HCT116 (cell line): Measurements from ENCODE around the gene ZBTB7C. TPM values are rescaled to one million over a fixed set of nuclear protein-coding genes. Genes with fewer than 3 reads are reported as not detected.

Source experiments
- ATAC-seq: fragments of 200-7000 bp; cut with Tn5 transposase; 2 replicates; pipeline ENCODE4 v1.9.1; 2020; ENCODE audit warnings: mild to moderate bottlenecking, moderate library complexity
- BruUV-seq: library from RNA; stranded (reverse); fragments of 400-500 nt; replicated peaks from 2 replicates; lab custom pipeline; 2021; lab: Mats Ljungman, UMichigan
- CTCF ChIA-PET: fragments of 300-600 bp; sonication (Branson Sonifier 250); formaldehyde crosslinking; loops from one replicate; lab custom pipeline; 2021; ENCODE audit warnings: antibody characterized with exemption; lab: Charles Lee
- POLR2A ChIA-PET: fragments of 300-600, 350-600 bp; sonication (Branson Sonifier 250); formaldehyde crosslinking; loops from one replicate; lab custom pipeline; 2021; ENCODE audit warnings: antibody characterized with exemption; lab: Charles Lee
- RAD21 ChIA-PET, 2 experiments: fragments of 300-600 bp; sonication (Branson Sonifier 250); formaldehyde crosslinking; loops; one replicate each; lab custom pipeline; 2023; ENCODE audit warnings: low total read pairs in 2 of 2; ENCODE audit not compliant: uncharacterized antibody in 2 of 2, unreplicated experiment in 2 of 2, low non-redundant PET in 1 of 2; lab: Charles Lee
- DNase-seq: peaks from one replicate; pipeline ENCODE4 v3.0.0-alpha.2; 2010; ENCODE audit warnings: low read depth, low spot score
- H2AFZ ChIP-seq: fragments of 200-600 bp; shearing (Covaris generic), sonication (generic); 2 replicates; pipeline ENCODE4 v1.6.1; 2017; ENCODE audit warnings: low read depth, mixed run types, mixed read lengths, antibody characterized with exemption, low read length; ENCODE audit not compliant: poor library complexity, severe bottlenecking
- H3K27ac ChIP-seq: 2 replicates; pipeline ENCODE4 v1.5.1; 2012; ENCODE audit warnings: low read depth, low read length
- H3K27me3 ChIP-seq: fragments of 200-600 bp; sonication (generic); 2 replicates; pipeline ENCODE4 v1.6.1; 2016; ENCODE audit warnings: mixed run types, low read length, mixed read lengths; ENCODE audit not compliant: insufficient read depth
- H3K36me3 ChIP-seq, 2 experiments: fragments of 200-500 bp in 1 of 2; fragments of 200-600 bp in 1 of 2; sonication (Bioruptor generic) in 1 of 2; sonication (generic) in 1 of 2; 2 replicates each; pipeline versions ENCODE4 v1.5.1 to v1.6.1; 2014 to 2016; ENCODE audit warnings: low read length in 2 of 2, inconsistent platforms in 1 of 2, mixed read lengths in 1 of 2, mixed run types in 1 of 2; ENCODE audit not compliant: insufficient read depth in 2 of 2, control insufficient read depth in 1 of 2
- H3K4me1 ChIP-seq, 2 experiments: fragments of 200-600 bp in 1 of 2; sonication (generic) in 1 of 2; 2 replicates each; pipeline versions ENCODE4 v1.5.1 to v1.6.1; 2012 to 2017; ENCODE audit warnings: low read length in 2 of 2, inconsistent platforms in 1 of 2, mild to moderate bottlenecking in 1 of 2, mixed read lengths in 1 of 2, mixed run types in 1 of 2, moderate library complexity in 1 of 2; ENCODE audit not compliant: insufficient read depth in 2 of 2, control insufficient read depth in 1 of 2
- H3K4me2 ChIP-seq: fragments of 200-600 bp; sonication (generic); 2 replicates; pipeline ENCODE4 v1.6.1; 2017; ENCODE audit warnings: mixed run types, low read length, mixed read lengths
- H3K4me3 ChIP-seq, 2 experiments: fragments of 200-600 bp in 1 of 2; sonication (generic) in 1 of 2; replicated peaks in 1 of 2; 2 replicates each; pipeline ENCODE4 v1.5.1; 2011 to 2016; ENCODE audit warnings: low read length in 2 of 2, control low read depth in 1 of 2, low read depth in 1 of 2, mild to moderate bottlenecking in 1 of 2, mixed read lengths in 1 of 2, mixed run types in 1 of 2
- H3K79me2 ChIP-seq: fragments of 200-600 bp; sonication (generic); 2 replicates; pipeline ENCODE4 v1.6.1; 2017; ENCODE audit warnings: mild to moderate bottlenecking, mixed run types, low read length, moderate library complexity, mixed read lengths; ENCODE audit not compliant: insufficient read depth
- H3K9ac ChIP-seq: fragments of 200-600 bp; sonication (generic); 2 replicates; pipeline ENCODE4 v1.6.1; 2016; ENCODE audit warnings: low read length, mixed read lengths
- H3K9me2 ChIP-seq: fragments of 200-600 bp; sonication (generic), shearing (Covaris generic); 2 replicates; pipeline ENCODE4 v1.6.1; 2017; ENCODE audit warnings: mixed run types, mild to moderate bottlenecking, moderate library complexity; ENCODE audit not compliant: insufficient read depth
- H3K9me3 ChIP-seq, 2 experiments: fragments of 200-500 bp in 1 of 2; fragments of 200-600 bp in 1 of 2; sonication (Bioruptor generic) in 1 of 2; sonication (generic) in 1 of 2; 2 replicates each; pipeline ENCODE4 v1.6.1; 2014 to 2017; ENCODE audit warnings: low read length in 2 of 2, mixed read lengths in 2 of 2, inconsistent platforms in 1 of 2, low read depth in 1 of 2, mild to moderate bottlenecking in 1 of 2, mixed run types in 1 of 2, moderate library complexity in 1 of 2; ENCODE audit not compliant: control insufficient read depth in 1 of 2, insufficient read depth in 1 of 2
- H4K20me1 ChIP-seq: fragments of 200-600 bp; sonication (generic), shearing (Covaris generic); 2 replicates; pipeline ENCODE4 v1.6.1; 2017; ENCODE audit warnings: mixed run types, mild to moderate bottlenecking, moderate library complexity; ENCODE audit not compliant: insufficient read depth
- CTCF ChIP-seq, 3 experiments: fragments of 200-600 bp in 1 of 3; sonication (generic) in 1 of 3; IDR thresholded peaks in 2 of 3; conservative IDR thresholded peaks in 1 of 3; 2 replicates each; pipeline ENCODE4 v1.5.1; 2012 to 2017; ENCODE audit warnings: low read depth in 2 of 3, low read length in 2 of 3, antibody characterized with exemption in 1 of 3, borderline replicate concordance in 1 of 3, control low read depth in 1 of 3, mild to moderate bottlenecking in 1 of 3, mixed read lengths in 1 of 3, mixed run types in 1 of 3, moderate library complexity in 1 of 3; ENCODE audit not compliant: insufficient read depth in 1 of 3
- FOSL1 ChIP-seq: IDR thresholded peaks from 2 replicates; pipeline ENCODE4 v1.6.1; 2012; ENCODE audit warnings: low read depth
- RAD21 ChIP-seq: IDR thresholded peaks from 2 replicates; pipeline ENCODE4 v1.6.1; 2012; ENCODE audit warnings: low read depth, mild to moderate bottlenecking
- intact Hi-C: fragments of 100-400 bp; cut with micrococcal nuclease; formaldehyde crosslinking; loops from 2 replicates; pipeline ENCODE4 v1.10.0; 2022
- total RNA-seq: library from RNA; stranded (reverse); gene quantifications from one replicate; pipeline ENCODE4 v1.2.1, GENCODE V29; 2021; ENCODE audit not compliant: unreplicated experiment

The ZBTB7C gene
- total RNA-seq, 1 experiment from 2014 or later, result 0.37 TPM

- no TSS peak for BruUV-seq
- H3K79me2 ChIP-seq, result no peaks in the 10 kb centered on the region
- H3K9me3 ChIP-seq, result no peaks in the 10 kb centered on the region
- ATAC-seq, result no peak
- no peak overlapping the region for H3K27ac ChIP-seq
- H3K36me3 ChIP-seq, result no peaks in the 10 kb centered on the region
- H3K4me1 ChIP-seq, result peaks cover 7 to 10% of the 10 kb centered on the region in 2 experiments; a peak in 3 of 4 replicates
- H3K9me2 ChIP-seq, result no peaks in the 10 kb centered on the region
- no peak overlapping the region for H3K4me2 ChIP-seq
- H2AFZ ChIP-seq, result no peak overlapping the region
- ChIA-PET RAD21 (interaction anchor here in 1 of 2 experiments (0.6 kb wide), 1 partner anchor 40 kb away, joined by 4 read pairs; no protein-coding TSS in a partner anchor), CTCF (interaction anchor here (0.7 kb wide), 1 partner anchor 338 kb away, joined by 4 read pairs; no protein-coding TSS in a partner anchor), POLR2A (interaction anchor here (1.0 kb wide), 1 partner anchor 8 kb away, joined by 3 read pairs; no protein-coding TSS in a partner anchor)
- DNase-seq, result no peak
- intact Hi-C loops, result no loop called here
- peaks cover 15% of the 10 kb centered on the region for H3K27me3 ChIP-seq
- H4K20me1 ChIP-seq, result no peaks in the 10 kb centered on the region
- H3K9ac ChIP-seq, result no peak overlapping the region
- no peak for TF ChIP-seq RAD21
- TF ChIP-seq, all 23 proteins: peak for 0
- H3K4me3 ChIP-seq, result no peak overlapping the region
Measured at GRCh38 chr18:48106498-48106897, 302.7 kb downstream of the ZBTB7C start.

GRCh38 chr18:48105317-48105716 lies 303.9 kb downstream of the ZBTB7C start:
- Histone ChIP-seq H2AFZ (no peak overlapping the region), H3K9me2 (no peaks in the 10 kb centered on the region), H3K4me2 (no peak overlapping the region), H3K9me3 (no peaks in the 10 kb centered on the region), H3K4me3 (no peak overlapping the region), H3K4me1 (peaks cover 7 to 10% of the 10 kb centered on the region in 2 experiments; a peak in 3 of 4 replicates), H3K27me3 (peaks cover 19% of the 10 kb centered on the region), H3K27ac (no peak overlapping the region), H3K9ac (no peak overlapping the region), H3K36me3 (no peaks in the 10 kb centered on the region), H3K79me2 (no peaks in the 10 kb centered on the region), H4K20me1 (no peaks in the 10 kb centered on the region)
- DNase-seq, result no peak
- CTCF ChIA-PET, result no interaction called here
- RAD21 ChIA-PET, result no interaction called here
- intact Hi-C loops, result no loop called here
- POLR2A ChIA-PET, result no interaction called here
- TF ChIP-seq FOSL1 (no peak), CTCF (IDR thresholded peaks at IDR 0.05 in 2 of 3, conservative IDR thresholded peaks at IDR 0.05 in 1 of 3; ENCODE audit: borderline replicate concordance in 1 of 3, insufficient read depth in 1 of 3, low read depth in 2 of 3, low read length in 2 of 3) (peak; percentile 22 to 32 (median 28); a peak in 3 of 6 replicates), RAD21 (peak; percentile 27; the same call in 1 of the 2 replicates)
- no peak for ATAC-seq
- BruUV-seq, result no TSS peak
